Fibroblast of mammary gland (primary cell): Measurements from ENCODE around the gene IFNGR2.

ENCODE experiments used
- DNase-seq: peaks from one replicate; pipeline ENCODE4 v3.0.0-alpha.2; 2010; ENCODE audit warnings: low read depth
- H3K4me3 ChIP-seq: 2 replicates; pipeline ENCODE4 v1.5.1; 2011; ENCODE audit warnings: low read depth, mild to moderate bottlenecking, low read length, moderate library complexity; ENCODE audit not compliant: control insufficient read depth
- TF ChIP-seq, protein P1 (sequence below): conservative IDR thresholded peaks from 2 replicates; pipeline ENCODE4 v1.5.1; 2011; ENCODE audit warnings: low read depth, low read length, inconsistent platforms; ENCODE audit not compliant: control insufficient read depth, insufficient read depth

The IFNGR2 gene

DNA sequence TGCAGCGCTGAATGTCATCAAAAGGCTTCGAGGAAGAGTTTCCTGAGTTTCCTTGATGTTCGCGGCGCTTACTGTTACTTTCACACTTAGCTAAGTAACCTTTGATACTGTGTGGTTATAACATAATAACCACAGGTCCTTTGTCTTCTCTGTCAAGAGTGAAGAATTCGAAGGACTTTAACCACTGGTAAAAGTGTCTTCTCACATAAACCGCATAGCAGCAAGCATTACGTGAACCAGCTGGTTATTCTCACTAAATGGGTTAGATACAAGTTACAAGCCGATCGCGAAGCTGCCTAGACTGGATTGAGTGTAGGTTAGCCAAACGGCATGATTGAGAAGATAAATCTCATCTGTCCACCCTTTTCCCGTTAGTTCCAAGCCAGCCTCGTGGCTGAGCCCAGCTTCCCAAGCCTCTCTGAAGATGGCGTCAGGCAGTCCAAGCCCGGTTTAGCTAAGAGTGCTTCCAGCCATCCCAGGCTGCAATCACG, 18.3 kb upstream of the IFNGR2 start:
- H3K4me3 ChIP-seq, result no peak overlapping the region
- no peak for DNase-seq
- TF ChIP-seq, protein P1, sequence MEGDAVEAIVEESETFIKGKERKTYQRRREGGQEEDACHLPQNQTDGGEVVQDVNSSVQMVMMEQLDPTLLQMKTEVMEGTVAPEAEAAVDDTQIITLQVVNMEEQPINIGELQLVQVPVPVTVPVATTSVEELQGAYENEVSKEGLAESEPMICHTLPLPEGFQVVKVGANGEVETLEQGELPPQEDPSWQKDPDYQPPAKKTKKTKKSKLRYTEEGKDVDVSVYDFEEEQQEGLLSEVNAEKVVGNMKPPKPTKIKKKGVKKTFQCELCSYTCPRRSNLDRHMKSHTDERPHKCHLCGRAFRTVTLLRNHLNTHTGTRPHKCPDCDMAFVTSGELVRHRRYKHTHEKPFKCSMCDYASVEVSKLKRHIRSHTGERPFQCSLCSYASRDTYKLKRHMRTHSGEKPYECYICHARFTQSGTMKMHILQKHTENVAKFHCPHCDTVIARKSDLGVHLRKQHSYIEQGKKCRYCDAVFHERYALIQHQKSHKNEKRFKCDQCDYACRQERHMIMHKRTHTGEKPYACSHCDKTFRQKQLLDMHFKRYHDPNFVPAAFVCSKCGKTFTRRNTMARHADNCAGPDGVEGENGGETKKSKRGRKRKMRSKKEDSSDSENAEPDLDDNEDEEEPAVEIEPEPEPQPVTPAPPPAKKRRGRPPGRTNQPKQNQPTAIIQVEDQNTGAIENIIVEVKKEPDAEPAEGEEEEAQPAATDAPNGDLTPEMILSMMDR, result no peak

DNA sequence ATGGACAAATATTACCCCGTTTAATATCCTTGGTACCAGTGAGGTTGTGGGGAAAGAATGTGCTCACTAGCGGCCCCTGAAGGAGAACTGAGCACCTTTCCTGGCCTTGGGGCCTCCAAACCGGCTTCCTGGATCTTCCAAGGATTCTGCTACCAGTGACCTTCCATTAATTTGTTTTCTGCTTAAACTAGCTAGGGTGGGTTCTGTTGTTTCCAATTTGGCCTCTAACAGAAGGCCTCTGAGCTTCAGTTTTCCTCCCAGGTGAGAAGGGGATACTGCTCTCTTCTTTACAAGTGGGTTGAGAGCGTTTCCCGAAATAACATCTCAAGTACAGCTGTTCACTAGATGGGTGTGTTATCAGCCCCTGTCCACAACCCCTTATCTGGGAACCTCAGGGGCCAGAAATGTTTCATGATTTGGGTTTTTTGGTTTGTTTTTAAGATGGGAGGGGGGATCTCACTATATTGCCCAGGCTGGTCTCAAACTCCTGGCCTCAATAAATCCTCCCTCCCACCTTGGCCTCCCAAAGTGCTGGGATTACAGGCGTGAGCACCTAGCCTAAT, 16.9 kb upstream of the IFNGR2 start:
- no peak for DNase-seq
- no peak overlapping the region for H3K4me3 ChIP-seq
- TF ChIP-seq, protein P1, result peak; percentile 22

DNA sequence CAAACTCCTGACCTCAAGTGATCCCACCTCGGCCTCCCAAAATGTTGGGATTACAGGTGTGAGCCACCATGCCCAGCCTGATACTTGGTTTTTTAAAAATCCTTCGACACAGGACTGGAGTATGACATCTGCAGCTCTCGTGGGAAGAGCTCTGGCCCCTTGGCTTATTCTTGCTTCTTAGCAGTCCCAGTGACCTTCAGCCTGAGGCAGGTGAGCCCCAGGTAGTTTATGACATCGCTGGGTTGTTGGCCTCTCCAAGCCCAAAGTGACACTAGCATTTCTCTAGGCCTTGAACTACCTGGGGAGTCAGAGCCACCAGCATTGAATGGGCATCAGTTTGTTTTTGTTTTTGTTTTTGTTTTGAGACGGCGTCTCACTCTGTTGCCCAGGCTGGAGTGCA, 15.9 kb upstream of the IFNGR2 start:
- no peak overlapping the region for H3K4me3 ChIP-seq
- TF ChIP-seq, protein P1, result no peak
- no peak for DNase-seq

DNA sequence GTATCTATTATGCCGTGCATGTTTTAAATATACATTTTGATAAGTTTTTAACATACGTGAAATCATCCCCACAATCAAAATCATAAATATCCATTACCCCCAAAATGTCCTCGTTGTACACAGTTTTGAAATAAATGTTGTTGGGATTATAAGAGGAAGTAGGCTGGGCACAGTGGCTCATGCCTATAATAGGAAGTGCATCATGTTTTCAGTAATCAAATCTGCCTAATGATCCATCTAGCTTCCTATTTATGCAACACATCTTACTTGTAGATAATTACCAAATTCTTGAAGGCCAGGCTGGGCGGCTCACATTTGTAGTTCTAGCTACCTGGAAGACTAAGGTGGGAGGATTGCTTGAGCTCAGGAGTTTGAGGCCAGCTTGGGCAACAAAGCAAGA, 15.0 kb upstream of the IFNGR2 start:
- H3K4me3 ChIP-seq, result no peak overlapping the region
- TF ChIP-seq, protein P1, result no peak
- DNase-seq, result no peak

DNA sequence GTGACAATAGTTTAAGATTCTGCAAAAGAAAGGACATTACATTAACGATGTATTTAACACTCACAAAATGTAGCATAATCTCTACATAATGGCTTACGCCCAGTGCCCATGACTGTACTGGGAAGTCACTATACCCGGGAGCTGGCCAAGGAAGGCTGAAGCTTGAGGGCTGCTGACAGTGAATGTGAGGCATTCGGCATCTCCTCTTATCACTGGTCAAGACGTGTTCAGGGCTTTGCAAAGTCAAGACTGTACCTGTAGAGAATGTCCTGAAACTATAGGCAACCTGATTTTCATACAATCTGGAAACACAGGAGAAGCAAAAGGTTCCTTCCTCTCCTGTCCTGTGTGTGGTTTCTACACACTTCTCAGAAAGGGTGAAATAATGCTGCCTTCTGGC, 12.7 kb upstream of the IFNGR2 start:
- TF ChIP-seq, protein P1, result no peak
- no peak for DNase-seq
- no peak overlapping the region for H3K4me3 ChIP-seq

DNA sequence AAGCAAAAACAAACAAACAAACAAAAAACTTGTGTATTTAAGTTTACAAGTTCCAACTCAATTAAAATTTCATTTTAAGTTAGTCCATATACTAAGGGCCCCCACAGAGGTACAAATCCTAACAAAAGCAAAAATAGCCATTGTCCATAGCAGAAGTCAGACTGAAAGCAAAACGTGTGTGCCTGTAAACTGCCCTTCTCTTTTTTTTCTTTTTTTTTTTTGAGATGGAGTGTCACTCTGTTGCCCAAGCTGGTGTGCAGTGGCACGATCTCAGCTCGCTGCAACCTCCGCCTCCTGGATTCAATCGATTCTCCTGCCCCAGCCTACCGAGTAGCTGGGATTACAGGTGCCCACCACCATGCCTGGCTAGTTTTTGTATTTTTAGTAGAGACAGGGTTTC, 11.6 kb upstream of the IFNGR2 start:
- no peak for DNase-seq
- H3K4me3 ChIP-seq, result no peak overlapping the region
- TF ChIP-seq, protein P1, result no peak

DNA sequence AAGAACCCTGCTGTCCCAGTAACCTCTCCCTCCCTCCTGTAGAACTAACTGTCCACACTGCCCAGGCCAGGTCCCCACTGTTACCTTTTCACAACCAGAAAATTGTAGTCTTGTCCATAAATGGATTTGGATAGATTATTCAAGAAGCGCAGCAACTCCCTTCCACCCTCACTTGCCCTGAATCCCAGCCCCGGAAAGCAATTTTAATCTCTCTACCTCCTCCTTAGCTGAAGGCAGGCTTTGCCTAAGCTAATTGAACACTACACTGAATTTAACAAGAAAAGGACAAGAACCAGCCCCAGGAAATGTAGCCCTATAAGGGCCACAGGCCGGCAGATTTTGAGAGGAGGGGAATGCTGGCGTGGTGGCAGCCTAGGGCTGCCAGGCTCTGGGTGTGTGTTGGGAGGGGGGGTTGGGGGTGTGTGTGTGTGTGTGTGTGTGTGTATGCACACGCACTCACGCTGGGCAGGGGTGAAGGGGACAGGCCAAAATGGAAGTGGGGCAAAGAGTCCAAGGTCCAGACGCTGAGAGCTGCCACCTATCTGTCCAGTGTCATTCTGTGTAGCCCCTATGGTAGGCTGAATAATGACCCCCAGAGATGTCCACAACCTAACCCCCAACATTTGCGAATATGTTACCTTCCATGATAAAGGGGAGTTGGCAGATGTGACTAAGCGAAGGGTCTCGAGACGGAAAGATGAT, 10.8 kb upstream of the IFNGR2 start:
- no peak overlapping the region for H3K4me3 ChIP-seq
- TF ChIP-seq, protein P1, result no peak
- DNase-seq, result no peak
